Cortex of kidney (tissue), 1 donor: ENCODE measurements around the gene PAFAH2.
"Not testable (repeated sequence)": the region's sequence is repeated elsewhere in the genome, so short reads cannot be mapped to it uniquely, and the experiment has no call there.

Experiments used
- DNase-seq: peaks from one replicate; lab custom pipeline; 2025; lab: John Stamatoyannopoulos, UW

Gene PAFAH2

GRCh38 chr1:25979210-25979609 is 18.7 kb downstream of the PAFAH2 start:
- DNase-seq, result no peak

GRCh38 chr1:25978403-25978802 is 19.5 kb downstream of the PAFAH2 start:
- DNase-seq, result no peak

GRCh38 chr1:25977801-25978200 is 20.1 kb downstream of the PAFAH2 start:
- no peak for DNase-seq

GRCh38 chr1:25973610-25974321 is 24.1 kb downstream of the PAFAH2 start:
- DNase-seq, result no peak

GRCh38 chr1:25971811-25972180 is 26.1 kb downstream of the PAFAH2 start:
- DNase-seq, result no peak

GRCh38 chr1:25971066-25971810 is 26.6 kb downstream of the PAFAH2 start:
- DNase-seq, result no peak

GRCh38 chr1:25967308-25967707 is 30.6 kb downstream of the PAFAH2 start:
- DNase-seq, result no peak

- no peak for DNase-seq
Measured at GRCh38 chr1:25959611-25960010, 38.3 kb downstream of the PAFAH2 start.

GRCh38 chr1:25958465-25958864 is 39.4 kb downstream of the PAFAH2 start:
- DNase-seq, result no peak

- DNase-seq, result no peak
Measured at GRCh38 chr1:25955553-25955952, 42.3 kb downstream of the PAFAH2 start.

- no peak for DNase-seq
Measured at GRCh38 chr1:25954282-25954938, 43.5 kb downstream of the PAFAH2 start.

GRCh38 chr1:25952841-25953401 is 44.9 kb downstream of the PAFAH2 start:
- DNase-seq, result no peak

GRCh38 chr1:25948641-25949040 is 49.2 kb downstream of the PAFAH2 start:
- DNase-seq, result no peak

GRCh38 chr1:25947027-25947426 is 50.8 kb downstream of the PAFAH2 start:
- DNase-seq, result no peak

- DNase-seq, result no peak
Measured at GRCh38 chr1:25945761-25946160, 52.1 kb downstream of the PAFAH2 start.

GRCh38 chr1:25944986-25945385 is 52.9 kb downstream of the PAFAH2 start:
- no peak for DNase-seq

- not testable (repeated sequence) for DNase-seq
Measured at GRCh38 chr1:25943511-25943910, 54.4 kb downstream of the PAFAH2 start.

GRCh38 chr1:25936947-25937346 is 60.9 kb downstream of the PAFAH2 start:
- no peak for DNase-seq

GRCh38 chr1:25933479-25934365 is 64.1 kb downstream of the PAFAH2 start:
- no peak for DNase-seq

GRCh38 chr1:25932811-25933400 is 65.0 kb downstream of the PAFAH2 start:
- not testable (repeated sequence) for DNase-seq

- DNase-seq, result no peak
Measured at GRCh38 chr1:25932321-25932720, 65.5 kb downstream of the PAFAH2 start.
